ENCODE measurements around the gene SAMD9L. TPM values are rescaled to one million over a fixed set of nuclear protein-coding genes. Genes with fewer than 3 reads are reported as not detected.

Gene SAMD9L
- total and polyA plus RNA-seq, 2 of the 4 experiments (the other 2 are of a cell fraction), result 1.9 to 4.1 TPM

GRCh38 chr7:93142127-93142526, 6.1 kb downstream of the SAMD9L start:
- no CpG with 5 or more reads among the region's 1 CpG for WGBS, 2 experiments (ENCODE audit: extremely low coverage in 2 of 2, insufficient read length in 1 of 2)
- intact Hi-C loops (cut with micrococcal nuclease), result no loop called here
- Histone ChIP-seq H2AK9ac (replicated peaks; ENCODE audit: low read depth, low read length, poor library complexity) (no peak overlapping the region), H3K23ac (ENCODE audit: low read depth, low read length) (no peak overlapping the region), H2BK20ac (ENCODE audit: low read depth, low read length) (no peak overlapping the region), H3K18ac (ENCODE audit: low read depth, low read length) (no peak overlapping the region), H3K4me1 (ENCODE audit: control insufficient read depth, insufficient read depth, low read length) (no peaks in the 10 kb centered on the region), H3K9me3 (ENCODE audit: control insufficient read depth, insufficient read depth, low read length) (no peaks in the 10 kb centered on the region), H3K4me2 (ENCODE audit: low read depth, low read length) (no peak overlapping the region), H2BK120ac (ENCODE audit: low read depth, low read length) (no peak overlapping the region), H3K4me3 (ENCODE audit: insufficient read depth, low read depth, low read length) (no peak overlapping the region), H3K9ac (ENCODE audit: low read depth, low read length) (no peak overlapping the region), H3K9me1 (ENCODE audit: insufficient read depth, low read length) (no peaks in the 10 kb centered on the region), H3K4ac (ENCODE audit: low read depth, low read length) (no peak overlapping the region), H3K79me1 (ENCODE audit: low read depth in 1 of 2, low read length in 2 of 2) (0 out of 4 replicates have a peak, but pooled peaks cover 0 to 2% of the 10 kb centered on the region in 2 experiments), H4K20me1 (ENCODE audit: insufficient read depth, low read length) (no peaks in the 10 kb centered on the region), H3K27me3 (ENCODE audit: control insufficient read depth, insufficient read depth, low read length) (no peaks in the 10 kb centered on the region), H4K5ac (ENCODE audit: low read depth, low read length) (no peak overlapping the region), H3K27ac (ENCODE audit: insufficient read depth, low read length) (no peak overlapping the region), H3K56ac (ENCODE audit: extremely low read depth, insufficient read depth, low read length) (no peak overlapping the region), H4K8ac (ENCODE audit: low read depth in 2 of 2, low read length in 2 of 2) (no peak overlapping the region), H2AK5ac (ENCODE audit: low read depth, low read length) (no peak overlapping the region), H4K91ac (ENCODE audit: insufficient read depth, low read depth, low read length) (no peak overlapping the region), H3K14ac (replicated peaks; ENCODE audit: low read depth, low read length) (no peak overlapping the region), H2BK15ac (ENCODE audit: low read depth, low read length) (no peak overlapping the region), H3K36me3 (ENCODE audit: control insufficient read depth, insufficient read depth, low read length) (peaks cover 1% of the 10 kb centered on the region; the same call in 1 of the 2 replicates), H2AFZ (replicated peaks; ENCODE audit: low read length, poor library complexity) (no peak overlapping the region), H2BK5ac (ENCODE audit: low read depth, low read length, poor library complexity, severe bottlenecking) (no peak overlapping the region)
- TF ChIP-seq FOS (IDR thresholded peaks at IDR 0.05; ENCODE audit: low read depth, low read length) (no peak), CEBPB (IDR thresholded peaks at IDR 0.05; ENCODE audit: low read depth, low read length) (no peak), POLR2A (IDR thresholded peaks at IDR 0.05; ENCODE audit: low read depth, low read length) (no peak), MAZ (IDR thresholded peaks at IDR 0.05; ENCODE audit: borderline replicate concordance, low read depth, low read length) (no peak), ELK1 (IDR thresholded peaks at IDR 0.05; ENCODE audit: borderline replicate concordance, low read depth, low read length) (no peak), MXI1 (IDR thresholded peaks at IDR 0.05; ENCODE audit: borderline replicate concordance, low read depth, low read length) (no peak), RAD21 (IDR thresholded peaks at IDR 0.05; ENCODE audit: low read length) (no peak), BHLHE40 (IDR thresholded peaks at IDR 0.05; ENCODE audit: low read depth, low read length) (no peak), CTCF (conservative IDR thresholded peaks at IDR 0.05; ENCODE audit: low read depth, low read length) (no peak), RCOR1 (IDR thresholded peaks at IDR 0.05; ENCODE audit: insufficient replicate concordance, low read length) (no peak), CHD1 (IDR thresholded peaks at IDR 0.05; ENCODE audit: low read depth, low read length) (no peak), USF2 (IDR thresholded peaks at IDR 0.05; ENCODE audit: low read depth, low read length) (no peak), NFE2L2 (IDR thresholded peaks at IDR 0.05; ENCODE audit: low read depth, low read length) (no peak), MAFK (IDR thresholded peaks at IDR 0.05; ENCODE audit: low read depth, low read length) (no peak), SMC3 (IDR thresholded peaks at IDR 0.05; ENCODE audit: low read depth, low read length) (no peak)
- DNase-seq (no peak), ATAC-seq (ENCODE audit: low read depth) (no peak)
- dilution Hi-C loops (cut with HindIII; ENCODE audit: low sequenced_read_pairs, unreplicated experiment), result no loop called here
- no TSS peak for BruUV-seq (replicated peaks)
- POLR2A ChIA-PET (ENCODE audit: unreplicated experiment), result no interaction called here
- CTCF ChIA-PET, result no interaction called here
- in situ Hi-C loops (cut with MboI; ENCODE audit: low sequenced_read_pairs), result no loop called here

Measured in IMR-90 (cell line).